HG02973 (cell line): Measurements from ENCODE around the gene UBE2I.
A peak's percentile ranks its signal among the peaks of the same experiment; 100 is the strongest.
"Not testable (repeated sequence)": the region's sequence is repeated elsewhere in the genome, so short reads cannot be mapped to it uniquely, and the experiment has no call there.

Experiments
- ATAC-seq: cut with Tn5 transposase; IDR thresholded peaks from one replicate; pipeline ENCODE4 v1.9.1; 2021; ENCODE audit warnings: moderate library complexity; ENCODE audit not compliant: unreplicated experiment

Gene UBE2I

GRCh38 chr16:1292208-1292607 lies 17.2 kb upstream of the UBE2I start:
- not testable (repeated sequence) for ATAC-seq

GRCh38 chr16:1292808-1293207 lies 16.6 kb upstream of the UBE2I start:
- not testable (repeated sequence) for ATAC-seq

GRCh38 chr16:1293921-1294656 lies 15.3 kb upstream of the UBE2I start:
- ATAC-seq, result no peak

- no peak for ATAC-seq
These were observed 14.0 kb upstream of the UBE2I start for GRCh38 chr16:1295465-1295864.

GRCh38 chr16:1296688-1297017 lies 12.8 kb upstream of the UBE2I start:
- ATAC-seq, result not testable (repeated sequence)

- ATAC-seq, result no peak
These were observed 12.3 kb upstream of the UBE2I start for GRCh38 chr16:1297018-1297696.

GRCh38 chr16:1298406-1298805 lies 11.0 kb upstream of the UBE2I start:
- no peak for ATAC-seq

- ATAC-seq, result no peak
These were observed 10.2 kb upstream of the UBE2I start for GRCh38 chr16:1299012-1299867.

GRCh38 chr16:1299868-1300203 lies 9.6 kb upstream of the UBE2I start:
- ATAC-seq, result no peak

GRCh38 chr16:1300664-1301476 lies 8.6 kb upstream of the UBE2I start:
- ATAC-seq, result no peak

GRCh38 chr16:1301562-1301961 lies 7.9 kb upstream of the UBE2I start:
- no peak for ATAC-seq

- ATAC-seq, result no peak
These were observed 3.6 kb upstream of the UBE2I start for GRCh38 chr16:1305823-1306222.

GRCh38 chr16:1306334-1306733 lies 3.1 kb upstream of the UBE2I start:
- ATAC-seq, result no peak

- ATAC-seq, result peak; percentile 12
These were observed 1.1 kb upstream of the UBE2I start for GRCh38 chr16:1308036-1308976.

GRCh38 chr16:1309888-1310831 lies 724 bp downstream of the UBE2I start:
- peak; percentile 11 for ATAC-seq

GRCh38 chr16:1310832-1311200 lies 1.4 kb downstream of the UBE2I start:
- ATAC-seq, result no peak

GRCh38 chr16:1311212-1311737 lies 1.8 kb downstream of the UBE2I start:
- ATAC-seq, result no peak

- no peak for ATAC-seq
These were observed 2.5 kb downstream of the UBE2I start for GRCh38 chr16:1311738-1312466.
